SU-DHL-6 (cell line): ENCODE measurements around the gene WWTR1.

ENCODE experiments used
- H2AFZ ChIP-seq: fragments of 200-600 bp; sonication (generic); 2 replicates; pipeline ENCODE4 v1.6.1; 2014; ENCODE audit warnings: low read depth, mild to moderate bottlenecking, moderate library complexity, mixed read lengths, antibody characterized with exemption, low read length; ENCODE audit not compliant: severe bottlenecking
- H3F3A ChIP-seq: fragments of 200-600 bp; shearing (Covaris generic); 2 replicates; pipeline ENCODE4 v1.6.0; 2016; ENCODE audit warnings: antibody characterized with exemption, mild to moderate bottlenecking; ENCODE audit not compliant: insufficient read depth
- H3K27ac ChIP-seq: fragments of 200-600 bp; sonication (generic); 2 replicates; pipeline ENCODE4 v1.5.1; 2016; ENCODE audit warnings: low read depth, mild to moderate bottlenecking, low read length, moderate library complexity, mixed read lengths
- H3K27me3 ChIP-seq: fragments of 200-600 bp; sonication (generic), shearing (Covaris generic); 2 replicates; pipeline ENCODE4 v1.6.0; 2014; ENCODE audit warnings: mild to moderate bottlenecking, low read length
- H3K36me3 ChIP-seq: fragments of 200-600 bp; sonication (generic); 2 replicates; pipeline ENCODE4 v1.6.1; 2014; ENCODE audit warnings: mild to moderate bottlenecking, low read length, mixed read lengths
- H3K4me2 ChIP-seq: fragments of 300-600, 200-600 bp; shearing (Covaris generic), sonication (generic); 2 replicates; pipeline ENCODE4 v1.6.0; 2014; ENCODE audit warnings: low read length, low read depth, mild to moderate bottlenecking; ENCODE audit not compliant: poor library complexity, severe bottlenecking
- H3K4me3 ChIP-seq: fragments of 200-600 bp; sonication (generic); 2 replicates; pipeline ENCODE4 v1.5.1; 2014; ENCODE audit warnings: antibody characterized with exemption, low read length, mild to moderate bottlenecking, mixed read lengths; ENCODE audit not compliant: insufficient read depth, poor library complexity, severe bottlenecking
- H3K79me2 ChIP-seq: fragments of 200-600 bp; sonication (generic); 2 replicates; pipeline ENCODE4 v1.6.1; 2014; ENCODE audit warnings: mild to moderate bottlenecking, low read length, moderate library complexity; ENCODE audit not compliant: insufficient read depth
- H3K9ac ChIP-seq: fragments of 200-600 bp; sonication (generic); 2 replicates; pipeline ENCODE4 v1.7.0; 2014; ENCODE audit warnings: mild to moderate bottlenecking, low read length
- H3K9me2 ChIP-seq: fragments of 200-600 bp; sonication (generic); replicated peaks from 2 replicates; pipeline ENCODE4 v1.6.1; 2014; ENCODE audit warnings: low read length; ENCODE audit not compliant: insufficient read depth
- H3K9me3 ChIP-seq: fragments of 200-600 bp; sonication (generic); 2 replicates; pipeline ENCODE4 v1.6.1; 2014; ENCODE audit warnings: low read length, mixed read lengths; ENCODE audit not compliant: insufficient read depth
- H4K20me1 ChIP-seq: fragments of 200-600 bp; sonication (generic); 2 replicates; pipeline ENCODE4 v1.6.1; 2014; ENCODE audit warnings: low read depth, mild to moderate bottlenecking, antibody characterized with exemption, low read length, moderate library complexity, mixed read lengths
- EZH2phosphoT487 ChIP-seq: fragments of 200-600 bp; sonication (generic), shearing (Covaris generic); conservative IDR thresholded peaks from 2 replicates; pipeline ENCODE4 v1.6.1; 2018; ENCODE audit warnings: mild to moderate bottlenecking, antibody characterized with exemption, low read length, moderate library complexity, mixed read lengths
- TF ChIP-seq, protein P1 (sequence below): fragments of 200-600 bp; sonication (generic); IDR thresholded peaks from one replicate; pipeline ENCODE4 v1.5.1; 2017; ENCODE audit warnings: antibody characterized with exemption, mild to moderate bottlenecking, low read length, moderate library complexity; ENCODE audit not compliant: insufficient read depth, poor library complexity, severe bottlenecking

Gene WWTR1

GRCh38 chr3:149570016-149570415 is 87.8 kb downstream of the WWTR1 start:
- TF ChIP-seq, protein P1, sequence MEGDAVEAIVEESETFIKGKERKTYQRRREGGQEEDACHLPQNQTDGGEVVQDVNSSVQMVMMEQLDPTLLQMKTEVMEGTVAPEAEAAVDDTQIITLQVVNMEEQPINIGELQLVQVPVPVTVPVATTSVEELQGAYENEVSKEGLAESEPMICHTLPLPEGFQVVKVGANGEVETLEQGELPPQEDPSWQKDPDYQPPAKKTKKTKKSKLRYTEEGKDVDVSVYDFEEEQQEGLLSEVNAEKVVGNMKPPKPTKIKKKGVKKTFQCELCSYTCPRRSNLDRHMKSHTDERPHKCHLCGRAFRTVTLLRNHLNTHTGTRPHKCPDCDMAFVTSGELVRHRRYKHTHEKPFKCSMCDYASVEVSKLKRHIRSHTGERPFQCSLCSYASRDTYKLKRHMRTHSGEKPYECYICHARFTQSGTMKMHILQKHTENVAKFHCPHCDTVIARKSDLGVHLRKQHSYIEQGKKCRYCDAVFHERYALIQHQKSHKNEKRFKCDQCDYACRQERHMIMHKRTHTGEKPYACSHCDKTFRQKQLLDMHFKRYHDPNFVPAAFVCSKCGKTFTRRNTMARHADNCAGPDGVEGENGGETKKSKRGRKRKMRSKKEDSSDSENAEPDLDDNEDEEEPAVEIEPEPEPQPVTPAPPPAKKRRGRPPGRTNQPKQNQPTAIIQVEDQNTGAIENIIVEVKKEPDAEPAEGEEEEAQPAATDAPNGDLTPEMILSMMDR: no peak
- TF ChIP-seq EZH2phosphoT487: no peak
- no peak overlapping the region for H3K27ac ChIP-seq
- H3K9me2 ChIP-seq: no peaks in the 10 kb centered on the region
- no peaks in the 10 kb centered on the region for H3K79me2 ChIP-seq
- no peak overlapping the region for H3K4me2 ChIP-seq
- no peaks in the 10 kb centered on the region for H4K20me1 ChIP-seq
- no peaks in the 10 kb centered on the region for H3K27me3 ChIP-seq
- no peaks in the 10 kb centered on the region for H3K36me3 ChIP-seq
- no peaks in the 10 kb centered on the region for H3K9me3 ChIP-seq
- no peak overlapping the region for H3K9ac ChIP-seq
- no peak overlapping the region for H3K4me3 ChIP-seq
- no peaks in the 10 kb centered on the region for H3F3A ChIP-seq
- H2AFZ ChIP-seq: no peak overlapping the region

DNA sequence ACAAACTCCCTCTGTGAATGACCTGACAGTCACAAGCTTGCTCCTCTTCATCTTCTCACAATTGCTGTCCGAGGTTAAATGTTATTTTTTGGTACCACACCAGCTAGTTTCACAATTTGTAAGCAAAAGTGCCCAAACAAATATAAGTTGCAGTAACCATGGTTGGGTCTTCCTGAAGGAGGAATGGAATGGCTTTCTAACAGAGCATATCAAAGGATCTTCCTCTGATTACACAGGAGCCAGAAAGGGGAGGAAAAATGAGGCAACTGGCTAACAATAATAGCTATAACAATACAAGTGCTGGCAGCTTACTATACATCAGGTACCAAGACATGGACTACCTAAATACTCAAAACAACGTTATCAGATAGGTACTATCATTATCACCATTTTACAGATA is 90.4 kb downstream of the WWTR1 start:
- H3K27ac ChIP-seq: no peak overlapping the region
- no peaks in the 10 kb centered on the region for H3K9me3 ChIP-seq
- H3K27me3 ChIP-seq: no peaks in the 10 kb centered on the region
- TF ChIP-seq, protein P1: no peak
- no peak for TF ChIP-seq EZH2phosphoT487
- no peaks in the 10 kb centered on the region for H3K9me2 ChIP-seq
- H3K36me3 ChIP-seq: no peaks in the 10 kb centered on the region
- no peaks in the 10 kb centered on the region for H3F3A ChIP-seq
- no peak overlapping the region for H3K9ac ChIP-seq
- no peaks in the 10 kb centered on the region for H4K20me1 ChIP-seq
- H2AFZ ChIP-seq: no peak overlapping the region
- no peak overlapping the region for H3K4me2 ChIP-seq
- no peaks in the 10 kb centered on the region for H3K79me2 ChIP-seq
- H3K4me3 ChIP-seq: no peak overlapping the region

DNA sequence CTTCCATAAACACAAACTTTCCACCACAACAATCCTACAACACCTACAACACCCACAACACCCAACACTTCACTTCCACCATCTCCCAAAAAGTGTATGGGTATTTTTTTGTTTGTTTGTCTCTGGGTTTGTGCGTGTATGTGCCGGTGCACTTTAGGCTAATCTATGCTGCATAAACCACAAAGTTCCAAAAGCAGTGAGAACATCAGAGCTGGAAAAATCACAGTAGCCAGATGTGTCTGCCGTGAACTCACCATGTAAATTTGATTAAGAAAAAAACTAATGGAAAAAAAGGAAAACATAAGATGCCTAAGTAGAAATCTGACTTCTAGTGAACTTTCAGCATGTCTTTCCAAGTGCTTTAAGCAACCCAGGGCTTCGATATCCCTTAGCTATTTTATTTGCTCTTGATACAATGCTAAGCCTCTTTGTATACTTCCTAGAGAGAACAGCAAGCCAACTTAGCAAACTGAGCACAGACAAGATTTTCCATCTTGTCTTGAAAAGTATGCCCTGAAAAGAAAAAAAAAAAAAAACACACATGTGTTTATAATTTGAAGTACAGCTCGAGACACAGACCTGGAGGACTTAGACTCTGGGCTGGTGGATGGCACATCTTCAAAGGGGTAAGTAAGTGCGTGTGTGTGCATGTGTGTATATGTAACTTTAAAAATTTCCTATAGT is 91.4 kb downstream of the WWTR1 start:
- Histone ChIP-seq H3K9me3 (no peaks in the 10 kb centered on the region), H2AFZ (no peak overlapping the region), H3K27ac (no peak overlapping the region), H3K9me2 (no peaks in the 10 kb centered on the region), H4K20me1 (no peaks in the 10 kb centered on the region), H3K4me2 (no peak overlapping the region), H3F3A (no peaks in the 10 kb centered on the region), H3K27me3 (no peaks in the 10 kb centered on the region), H3K36me3 (no peaks in the 10 kb centered on the region), H3K4me3 (no peak overlapping the region), H3K79me2 (no peaks in the 10 kb centered on the region), H3K9ac (no peak overlapping the region)
- no peak for TF ChIP-seq EZH2phosphoT487
- TF ChIP-seq, protein P1: no peak
